Measurements from ENCODE around the gene RMC1.

DNA sequence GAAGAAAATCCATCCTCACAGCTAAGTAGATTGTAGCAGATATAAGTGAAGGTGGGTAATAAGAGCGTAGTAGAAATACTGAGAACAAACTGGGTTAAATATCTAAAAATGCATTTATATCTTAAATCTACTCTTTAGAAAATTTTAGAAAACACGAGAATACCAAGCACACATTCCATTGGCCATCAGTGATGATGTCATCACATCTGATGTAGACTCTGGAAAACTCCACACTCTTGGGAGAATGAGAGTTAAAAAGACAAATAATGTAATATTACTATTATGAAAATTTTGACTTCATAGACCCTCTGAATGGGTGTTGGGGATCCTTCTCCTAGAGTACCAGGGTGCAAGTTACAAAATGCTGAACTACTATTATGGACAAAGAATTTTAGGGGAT is 46.5 kb upstream of the RMC1 start:
- TF ChIP-seq, protein P1, sequence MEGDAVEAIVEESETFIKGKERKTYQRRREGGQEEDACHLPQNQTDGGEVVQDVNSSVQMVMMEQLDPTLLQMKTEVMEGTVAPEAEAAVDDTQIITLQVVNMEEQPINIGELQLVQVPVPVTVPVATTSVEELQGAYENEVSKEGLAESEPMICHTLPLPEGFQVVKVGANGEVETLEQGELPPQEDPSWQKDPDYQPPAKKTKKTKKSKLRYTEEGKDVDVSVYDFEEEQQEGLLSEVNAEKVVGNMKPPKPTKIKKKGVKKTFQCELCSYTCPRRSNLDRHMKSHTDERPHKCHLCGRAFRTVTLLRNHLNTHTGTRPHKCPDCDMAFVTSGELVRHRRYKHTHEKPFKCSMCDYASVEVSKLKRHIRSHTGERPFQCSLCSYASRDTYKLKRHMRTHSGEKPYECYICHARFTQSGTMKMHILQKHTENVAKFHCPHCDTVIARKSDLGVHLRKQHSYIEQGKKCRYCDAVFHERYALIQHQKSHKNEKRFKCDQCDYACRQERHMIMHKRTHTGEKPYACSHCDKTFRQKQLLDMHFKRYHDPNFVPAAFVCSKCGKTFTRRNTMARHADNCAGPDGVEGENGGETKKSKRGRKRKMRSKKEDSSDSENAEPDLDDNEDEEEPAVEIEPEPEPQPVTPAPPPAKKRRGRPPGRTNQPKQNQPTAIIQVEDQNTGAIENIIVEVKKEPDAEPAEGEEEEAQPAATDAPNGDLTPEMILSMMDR (IDR thresholded peaks at IDR 0.05): no peak
- TF ChIP-seq POLR2A (IDR thresholded peaks at IDR 0.05) (no peak), POLR2AphosphoS5 (IDR thresholded peaks at IDR 0.05) (no peak)
